ENCODE measurements around the gene GSG1L2.

The GSG1L2 gene

DNA sequence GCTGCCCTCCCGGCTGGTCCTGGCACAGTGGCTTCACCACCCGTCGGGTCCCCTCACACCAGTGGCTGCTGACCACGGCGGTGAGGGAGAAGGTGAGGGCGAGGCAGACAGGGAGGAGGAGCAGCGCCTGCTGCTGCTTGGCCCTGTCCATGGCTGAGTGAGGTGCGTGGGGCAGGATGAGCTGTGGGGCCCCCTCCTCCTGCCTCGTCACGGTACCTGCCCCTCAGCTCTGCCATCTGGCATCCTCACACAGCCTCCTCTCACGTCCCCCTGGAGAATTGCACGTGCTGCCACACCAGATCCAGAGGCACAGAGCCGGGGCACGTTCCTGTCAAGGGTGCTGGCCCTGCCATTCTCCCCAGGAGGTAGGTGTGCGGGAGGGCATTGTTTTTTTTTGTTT, at the start of gene GSG1L2:
GSG1L2 (minus strand) TSS at position 159 of the 400 bp plus-strand sequence; CDS start at position 151, 8 bp downstream.
- DNase-seq (ENCODE audit: low read depth in 1 of 2, low spot score in 1 of 2): no peak

DNA sequence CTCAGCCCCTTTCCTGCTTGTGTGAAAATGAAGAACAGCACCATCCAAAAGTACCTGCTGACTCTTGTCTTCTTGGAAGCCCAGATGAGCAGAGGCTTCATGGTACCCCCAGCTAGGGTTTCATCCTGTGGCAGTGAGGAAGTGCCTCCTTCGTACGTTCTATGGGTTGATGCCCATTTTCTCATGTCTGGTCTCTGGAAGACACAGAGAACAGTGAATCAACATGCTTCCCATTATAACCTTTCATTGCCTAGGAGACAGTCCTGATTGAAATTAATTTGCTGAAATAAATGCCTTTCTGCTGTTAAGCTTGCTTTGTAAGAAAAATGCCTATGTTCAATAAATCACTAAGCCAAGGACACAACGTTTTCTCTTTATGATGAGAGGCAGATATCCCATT, 46.7 kb upstream of the GSG1L2 start:
- DNase-seq (ENCODE audit: low read depth in 1 of 2, low spot score in 1 of 2): no peak

DNA sequence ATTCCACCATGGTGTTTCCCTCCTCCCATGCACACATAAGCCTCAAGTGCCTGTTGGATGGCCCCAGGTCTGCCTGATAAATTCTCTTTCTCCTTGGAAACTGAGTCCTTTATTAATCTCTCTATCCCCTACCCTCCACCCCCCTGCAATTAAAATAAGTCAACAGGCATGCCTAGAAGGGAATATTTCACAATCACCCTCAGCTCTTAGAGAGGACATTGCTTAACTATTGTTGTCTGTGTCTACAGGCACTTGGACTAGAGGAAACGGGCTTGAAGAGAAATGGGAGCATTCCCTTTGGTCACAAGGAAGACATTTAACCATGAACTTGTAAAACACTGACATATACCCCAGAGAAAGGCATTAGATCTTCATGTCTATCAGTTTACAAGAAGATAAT, 43.7 kb upstream of the GSG1L2 start:
- DNase-seq (ENCODE audit: low read depth in 1 of 2, low spot score in 1 of 2): no peak

DNA sequence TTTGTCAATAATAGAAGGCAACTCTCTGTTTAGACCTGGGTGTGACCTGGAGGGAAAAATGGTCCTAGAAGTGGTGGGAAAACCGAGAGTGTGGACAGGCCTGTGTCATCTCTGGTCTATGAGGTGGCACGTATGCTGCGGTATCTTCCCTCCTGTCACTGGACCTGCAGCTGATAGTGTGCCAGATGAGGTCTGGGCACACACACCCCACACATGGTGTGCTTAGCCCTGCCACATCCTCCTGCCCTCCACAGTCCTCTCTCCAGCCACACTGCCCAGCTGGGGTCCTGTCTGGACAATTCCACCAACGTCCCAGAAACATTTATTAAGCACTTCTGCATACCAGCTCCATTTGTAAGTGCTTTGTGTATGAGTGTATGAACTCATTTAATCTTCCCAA, 41.1 kb upstream of the GSG1L2 start:
- no peak for DNase-seq (ENCODE audit: low read depth in 1 of 2, low spot score in 1 of 2)

DNA sequence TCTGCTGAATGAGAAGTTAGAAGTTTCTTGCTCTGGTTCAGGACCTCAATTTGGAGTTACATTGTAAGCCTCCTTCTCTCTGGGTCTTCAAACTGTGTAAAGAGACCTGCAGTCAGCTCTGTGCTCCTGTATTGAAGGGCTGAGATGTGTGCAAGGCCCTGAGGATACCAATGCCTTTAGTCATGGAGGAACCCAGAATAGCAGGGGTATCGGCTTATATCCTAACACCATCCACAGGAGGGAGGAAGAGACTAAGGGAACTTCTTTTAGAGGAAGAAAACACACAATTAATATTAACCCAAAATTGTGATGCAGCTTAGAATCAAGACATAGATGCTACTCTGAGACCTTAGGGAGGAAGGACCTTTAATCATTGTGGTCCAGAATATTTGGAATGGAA, 40.3 kb upstream of the GSG1L2 start:
- DNase-seq (ENCODE audit: low read depth in 1 of 2, low spot score in 1 of 2): no peak

DNA sequence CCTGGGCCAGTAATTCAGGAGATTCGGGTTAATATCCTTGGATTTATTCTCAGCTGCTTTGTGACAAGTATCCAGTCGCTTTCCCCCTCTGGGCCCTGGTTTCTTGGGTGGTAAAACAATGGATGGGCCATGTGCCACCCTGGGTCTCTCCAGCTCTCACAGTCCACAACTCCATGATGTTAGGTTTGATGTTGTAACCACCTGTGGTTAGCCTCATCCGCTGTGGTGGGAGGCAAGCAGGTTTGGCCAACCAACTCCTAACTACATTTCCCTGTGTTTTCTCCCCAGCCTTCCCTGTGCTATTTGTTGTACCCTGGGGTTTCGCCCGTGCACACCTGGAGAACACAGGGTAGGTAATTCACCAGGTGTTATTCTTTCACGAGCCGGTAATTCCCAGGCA, 39.0 kb upstream of the GSG1L2 start:
- no peak for DNase-seq (ENCODE audit: low read depth in 1 of 2, low spot score in 1 of 2)

DNA sequence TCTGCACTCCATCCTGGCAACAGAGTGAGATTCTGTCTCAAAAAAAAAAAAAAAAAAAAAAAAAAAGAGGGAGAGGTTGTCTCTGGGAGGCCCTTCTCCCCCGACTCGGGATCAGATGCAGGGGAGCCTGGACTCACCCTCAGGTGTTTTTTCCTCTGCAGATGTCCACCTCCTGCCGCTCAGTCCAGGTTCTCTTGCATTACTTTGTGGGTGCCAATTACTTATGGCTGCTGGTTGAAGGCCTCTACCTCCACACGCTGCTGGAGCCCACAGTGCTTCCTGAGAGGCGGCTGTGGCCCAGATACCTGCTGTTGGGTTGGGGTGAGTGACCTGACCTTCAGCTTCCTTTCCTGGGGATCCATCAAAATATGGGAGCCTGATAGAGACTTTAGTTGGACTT, 37.9 kb upstream of the GSG1L2 start:
- DNase-seq (ENCODE audit: low read depth in 1 of 2, low spot score in 1 of 2): no peak

DNA sequence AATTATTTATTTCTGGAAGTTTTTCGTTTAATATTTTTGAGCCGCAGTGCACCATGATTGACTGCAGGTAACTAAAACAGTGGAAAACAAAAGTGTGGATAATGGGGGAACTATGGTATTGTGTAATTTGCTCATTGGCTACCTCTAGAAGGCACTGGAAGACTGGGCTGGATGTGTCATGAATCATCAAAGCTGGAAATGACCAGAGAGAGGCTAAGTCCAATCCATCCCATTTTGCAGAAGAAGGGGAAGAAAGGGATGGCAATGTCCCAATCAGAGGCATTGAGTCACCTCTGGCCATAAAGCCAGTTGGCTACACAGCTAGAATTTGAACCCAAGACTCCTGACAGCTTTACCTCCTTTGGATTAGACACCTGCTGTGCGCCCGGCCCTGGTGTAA, 33.2 kb upstream of the GSG1L2 start:
- DNase-seq (ENCODE audit: low read depth in 1 of 2, low spot score in 1 of 2): no peak

DNA sequence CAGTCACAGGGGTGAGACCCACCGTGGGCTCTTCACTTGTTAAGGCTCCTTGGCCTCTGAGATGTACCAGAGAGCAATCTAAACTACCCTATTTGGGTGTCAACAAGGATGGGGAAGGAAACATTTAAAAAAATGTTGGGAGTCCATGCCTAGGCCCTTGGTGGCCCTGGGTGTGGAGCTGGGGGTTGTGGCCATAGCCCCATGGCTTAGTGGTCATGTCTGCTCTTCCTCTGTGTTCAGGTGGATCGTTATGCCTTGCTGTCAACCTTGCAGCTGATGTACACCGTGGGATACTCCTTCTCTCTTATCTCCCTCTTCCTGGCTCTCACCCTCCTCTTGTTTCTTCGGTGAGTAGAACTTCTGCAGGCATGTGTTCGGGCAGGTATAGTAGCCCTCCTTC, 32.4 kb upstream of the GSG1L2 start:
- no peak for DNase-seq (ENCODE audit: low read depth in 1 of 2, low spot score in 1 of 2)

DNA sequence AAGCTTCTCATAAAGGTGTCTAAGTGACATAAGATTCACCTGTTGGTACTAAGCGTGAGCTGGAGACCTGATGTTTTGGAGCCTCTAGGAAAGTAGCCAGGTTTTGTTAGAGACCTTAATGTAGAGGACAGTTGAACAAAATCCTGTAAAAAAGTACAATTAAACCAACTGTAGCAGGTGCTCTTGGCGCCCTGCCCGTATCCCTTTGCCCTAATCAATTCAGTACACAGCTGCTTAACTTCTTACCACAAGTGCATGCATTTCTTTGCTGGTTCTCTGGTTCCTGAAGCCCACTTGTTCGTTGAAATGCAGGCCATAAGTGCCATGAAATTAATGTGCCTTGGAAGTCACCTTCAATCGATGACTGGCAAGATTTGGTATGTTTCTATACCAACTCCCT, 28.3 kb upstream of the GSG1L2 start:
- no peak for DNase-seq (ENCODE audit: low read depth in 1 of 2, low spot score in 1 of 2)

DNA sequence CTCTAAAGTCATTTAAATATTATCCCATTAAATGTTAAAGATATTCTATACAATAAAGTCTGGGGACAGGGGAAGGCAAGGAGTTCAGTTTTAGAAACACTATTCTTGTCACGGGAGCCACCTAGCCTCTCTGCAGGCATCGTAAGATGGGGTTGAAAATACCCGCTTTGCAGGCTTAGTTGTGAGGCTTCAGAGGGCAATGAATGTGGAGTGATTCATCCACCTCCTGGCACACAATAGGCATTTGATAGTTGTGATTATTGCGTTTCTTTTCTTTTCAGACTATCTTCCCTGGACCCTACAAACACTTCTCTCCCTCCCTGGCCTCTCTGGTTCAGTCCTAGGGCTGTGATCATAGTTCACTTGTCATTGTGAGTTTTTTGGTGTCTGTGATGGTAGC, 23.4 kb upstream of the GSG1L2 start:
- DNase-seq (ENCODE audit: low read depth in 1 of 2, low spot score in 1 of 2): no peak

DNA sequence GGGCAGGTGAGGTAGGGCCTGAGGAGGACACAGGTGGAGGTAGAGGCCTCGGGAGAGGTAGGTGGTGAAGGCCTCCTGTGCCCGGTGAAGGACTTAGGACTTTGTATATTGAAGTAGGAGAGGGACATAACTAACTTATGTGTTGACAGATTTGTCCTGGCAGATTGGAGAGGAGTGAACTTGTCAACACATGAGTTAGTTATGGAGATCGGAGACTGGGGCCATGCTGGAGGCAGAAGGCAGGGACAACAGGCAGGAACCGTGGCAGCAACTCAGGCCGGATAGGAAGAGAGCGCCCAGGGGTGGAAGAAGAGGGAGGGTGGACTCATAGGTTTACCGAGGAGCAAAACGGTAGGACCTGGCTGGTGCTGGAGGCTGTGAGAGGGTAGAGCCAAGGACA, 22.3 kb upstream of the GSG1L2 start:
- no peak for DNase-seq (ENCODE audit: low read depth in 1 of 2, low spot score in 1 of 2)

DNA sequence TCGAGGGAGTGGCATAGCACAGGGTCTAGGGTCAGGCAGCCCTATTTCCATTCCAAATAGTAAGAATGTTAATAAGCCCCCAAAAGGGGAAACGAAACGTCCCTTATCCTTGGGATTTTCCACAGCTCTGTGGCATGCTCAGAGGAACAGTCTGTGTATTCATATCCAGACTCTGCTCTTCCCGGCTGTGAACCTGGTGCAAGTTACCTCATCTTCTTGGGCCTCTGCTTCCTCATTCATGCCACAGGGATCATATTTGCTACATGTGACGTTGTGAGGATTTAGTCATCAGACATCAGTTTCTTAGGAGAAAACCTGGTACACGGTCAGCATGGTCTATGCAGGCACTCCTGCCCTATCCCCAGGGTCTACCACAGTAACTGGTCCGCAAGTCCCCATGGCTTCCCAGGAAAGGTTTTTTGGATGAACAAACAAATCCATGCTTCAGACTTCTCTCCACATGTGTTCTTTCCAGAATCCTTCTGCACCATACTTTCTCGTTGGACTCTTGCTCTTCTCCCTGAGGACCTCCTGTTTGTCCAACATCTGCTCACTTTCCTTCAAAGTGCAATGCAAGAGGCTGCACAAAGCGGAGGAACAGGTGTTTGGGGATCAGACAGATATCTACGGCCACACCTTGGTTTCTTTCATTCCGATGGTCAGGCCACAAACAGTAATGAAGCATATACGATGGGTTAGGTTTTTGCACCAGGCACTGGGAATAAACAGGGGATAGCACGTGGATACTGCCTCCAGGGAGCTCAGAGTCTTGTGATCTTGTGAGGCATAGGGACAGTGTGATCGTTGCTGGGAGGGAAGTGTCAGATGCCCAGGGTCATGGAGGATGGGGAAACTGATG, 21.5 kb upstream of the GSG1L2 start:
- DNase-seq (ENCODE audit: low read depth in 1 of 2, low spot score in 1 of 2): no peak

DNA sequence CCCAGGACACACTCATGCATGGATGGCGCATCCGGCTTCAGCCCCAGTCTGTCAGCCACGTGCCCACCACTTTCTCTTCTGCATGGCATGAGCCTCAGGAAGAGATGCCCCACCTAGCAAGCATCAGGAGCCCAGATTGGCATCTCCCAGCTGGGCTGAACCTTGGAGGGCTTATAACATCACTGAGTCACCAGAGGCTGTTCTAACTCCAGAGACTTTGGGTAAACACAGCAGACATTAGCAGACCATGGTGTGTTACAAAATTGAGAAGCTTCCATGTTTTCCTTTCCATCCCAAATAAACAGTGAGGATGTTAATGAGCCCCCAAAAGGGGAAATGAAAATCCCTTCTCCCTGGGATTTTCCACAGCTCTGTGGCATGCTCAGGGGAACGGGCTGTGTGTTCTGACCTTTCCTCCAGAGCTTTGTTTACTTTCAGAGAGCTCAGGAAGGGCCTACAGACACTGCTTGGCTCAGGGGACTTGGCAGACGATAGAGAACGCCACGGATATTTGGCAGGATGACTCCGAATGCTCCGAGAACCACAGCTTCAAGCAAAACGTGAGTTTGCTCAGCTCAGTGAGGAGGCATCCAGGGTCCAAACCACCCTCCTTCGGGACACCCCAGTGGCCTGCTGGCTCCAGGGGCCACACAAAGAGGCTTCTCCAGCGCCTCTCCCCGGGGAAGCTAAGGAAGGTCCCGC, 20.3 kb upstream of the GSG1L2 start:
- DNase-seq (ENCODE audit: low read depth in 1 of 2, low spot score in 1 of 2): no peak

DNA sequence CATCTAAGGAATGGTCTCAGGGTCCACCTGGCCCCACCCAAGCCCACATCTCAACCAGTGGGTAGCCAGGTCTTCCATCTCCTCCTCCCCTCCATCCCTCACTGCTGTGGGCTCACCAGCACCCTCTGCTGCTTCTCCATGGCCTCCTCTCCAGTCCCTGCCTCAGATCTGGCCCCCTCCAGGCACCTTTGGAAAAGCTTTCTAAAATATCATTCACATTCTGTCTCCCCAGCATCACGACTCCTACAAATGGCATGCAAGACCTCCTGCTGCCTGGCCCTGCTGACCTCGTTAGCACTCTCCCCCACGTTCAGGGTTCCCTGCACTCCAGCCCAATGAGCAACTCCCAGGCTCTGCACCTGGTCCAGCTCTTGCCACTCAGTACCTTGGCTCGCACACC, 17.6 kb upstream of the GSG1L2 start:
- DNase-seq (ENCODE audit: low read depth in 1 of 2, low spot score in 1 of 2): no peak

DNA sequence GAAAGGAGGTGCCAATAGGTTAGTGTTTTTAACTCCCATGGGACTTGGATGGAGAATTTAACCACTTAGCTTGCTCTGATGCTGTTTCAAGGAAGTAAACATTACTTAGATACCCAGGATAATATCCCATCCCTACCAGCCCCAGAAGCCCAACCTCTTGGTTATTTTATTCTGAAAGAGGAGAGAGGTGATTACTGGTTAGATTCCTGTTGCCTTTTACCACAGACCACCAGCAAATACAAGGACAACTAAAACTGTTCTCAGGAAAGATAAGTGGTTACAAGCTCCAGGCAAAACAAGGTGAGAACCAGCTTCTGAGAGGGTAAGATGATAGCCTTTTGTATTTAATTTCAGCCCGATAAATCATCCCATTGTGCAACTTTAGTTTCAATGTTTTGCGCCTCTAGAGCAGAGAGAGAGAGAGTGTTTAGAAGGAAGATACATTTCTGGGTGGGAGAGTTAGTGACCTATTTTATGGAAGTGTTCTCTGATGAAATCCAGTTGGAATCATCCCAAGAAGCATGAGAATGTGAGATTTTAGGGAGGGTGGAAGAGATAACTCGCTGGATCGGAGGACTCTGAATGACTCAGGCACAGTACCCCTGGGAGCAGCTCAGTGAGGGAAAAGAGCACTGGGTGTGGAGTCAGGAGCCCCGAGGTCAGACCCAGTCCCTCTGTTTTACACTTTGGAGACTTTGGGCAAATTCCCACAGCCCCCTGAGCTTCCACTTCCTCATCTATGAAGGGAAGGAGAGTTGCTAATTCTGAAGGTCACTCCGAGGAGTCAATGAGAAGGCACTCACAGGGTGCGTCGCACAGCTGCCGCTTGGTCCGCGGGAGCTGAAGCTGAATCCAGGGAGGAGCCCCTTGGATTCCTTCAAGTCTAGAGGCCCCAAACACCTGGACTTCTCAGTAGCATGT, 15.9 kb upstream of the GSG1L2 start:
- DNase-seq (ENCODE audit: low read depth in 1 of 2, low spot score in 1 of 2): no peak

DNA sequence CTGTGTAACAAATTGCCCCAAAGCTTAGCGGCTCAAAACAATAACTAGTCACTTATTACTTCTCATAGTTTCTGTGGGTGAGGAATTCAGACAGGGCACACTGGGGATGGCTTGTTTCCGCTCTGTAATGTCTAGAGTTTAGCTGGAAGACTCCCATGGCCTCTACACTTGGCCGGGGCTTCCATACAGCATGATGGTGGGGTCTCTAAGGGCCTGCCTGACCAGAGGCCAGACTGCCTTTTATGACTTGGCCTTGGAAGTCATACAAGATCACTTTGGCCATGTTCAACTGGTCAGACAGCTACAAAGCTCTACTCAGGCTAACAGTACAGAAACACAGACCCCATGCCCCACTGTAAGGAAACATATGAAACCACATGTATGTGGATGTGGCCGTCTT, 12.0 kb upstream of the GSG1L2 start:
- no peak for DNase-seq (ENCODE audit: low read depth in 1 of 2, low spot score in 1 of 2)

DNA sequence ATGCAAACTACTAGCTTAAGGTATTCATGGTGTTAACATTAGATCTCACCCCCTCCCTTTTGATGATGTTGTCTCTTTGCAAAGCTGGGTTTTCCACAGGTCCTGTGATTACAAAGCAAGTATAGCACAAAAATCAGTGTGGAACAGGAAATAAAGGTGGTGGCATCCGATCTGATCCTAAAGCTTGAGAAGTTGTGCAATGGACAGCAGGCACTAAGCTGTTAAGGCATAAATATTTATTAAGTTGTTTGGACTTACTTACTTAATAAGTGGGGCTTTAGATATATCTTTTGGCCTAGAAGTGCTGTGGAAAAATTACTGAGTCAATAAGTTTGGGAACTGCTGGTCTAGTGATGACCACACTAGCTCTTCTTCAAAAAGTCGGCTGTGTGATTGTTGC, 8.8 kb upstream of the GSG1L2 start:
- no peak for DNase-seq (ENCODE audit: low read depth in 1 of 2, low spot score in 1 of 2)

DNA sequence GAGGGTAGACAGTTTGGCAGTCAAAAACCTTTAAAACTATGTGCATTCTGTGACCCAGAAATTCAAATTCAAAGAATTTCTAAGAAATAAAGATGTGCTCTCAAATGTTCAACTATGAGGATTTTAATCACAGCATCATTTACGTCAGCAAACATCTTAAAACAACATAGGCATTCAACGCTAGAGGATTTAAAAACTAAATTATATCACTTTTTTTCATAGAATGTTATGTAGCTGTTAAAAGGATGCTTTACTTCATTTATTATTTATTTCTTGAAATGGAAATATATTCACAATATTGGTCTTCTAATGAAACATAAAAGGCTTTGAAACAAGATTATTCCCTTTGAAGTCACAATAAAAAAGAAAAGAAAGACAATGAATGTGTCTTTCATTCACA, 7.5 kb upstream of the GSG1L2 start:
- DNase-seq (ENCODE audit: low read depth in 1 of 2, low spot score in 1 of 2): no peak

DNA sequence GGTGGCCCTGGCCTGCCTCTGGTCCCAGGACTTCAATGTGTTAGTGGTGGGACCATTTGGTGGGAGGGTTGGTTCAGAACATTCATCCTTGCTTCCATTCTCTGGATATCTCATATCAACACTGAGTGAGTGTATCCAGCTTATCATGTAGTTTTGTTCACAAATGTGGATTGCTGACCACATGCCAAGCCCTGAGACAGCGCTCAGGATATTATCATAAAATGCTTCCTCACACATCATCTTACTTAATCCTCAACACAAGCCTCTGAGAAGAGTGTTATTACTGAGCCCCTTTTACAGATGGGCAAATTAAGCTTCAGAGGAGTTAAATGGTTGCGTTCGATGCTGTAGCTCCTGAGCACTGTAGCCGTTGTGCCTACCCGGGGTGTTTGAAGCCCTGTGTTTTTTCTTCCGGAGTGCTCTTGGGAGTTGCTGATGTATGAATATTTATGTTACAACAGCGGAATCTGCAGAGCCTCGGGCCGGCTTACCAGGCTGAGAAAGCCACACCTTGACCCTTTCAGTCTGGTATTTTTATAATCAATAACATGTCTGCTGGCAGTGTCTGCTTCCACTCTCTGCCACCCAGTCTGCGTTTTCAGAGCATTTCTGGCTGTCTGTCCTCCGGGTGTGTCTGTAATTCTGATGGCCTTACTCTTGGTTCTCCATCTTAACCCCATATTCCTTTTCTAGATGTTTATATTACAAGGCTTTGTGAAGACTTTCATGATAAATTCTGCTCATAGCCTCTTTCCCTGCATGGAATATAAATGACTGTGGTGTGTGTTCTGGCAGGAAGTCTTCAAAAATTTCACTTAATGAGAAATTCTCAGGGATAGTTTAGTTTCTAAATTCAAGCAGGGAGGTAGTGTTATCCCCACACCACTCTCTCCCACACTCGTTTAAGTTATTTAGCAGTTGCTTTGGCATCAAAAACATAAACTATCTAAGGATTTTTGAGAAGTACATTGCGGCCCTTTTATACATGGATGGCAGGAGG, 6.7 kb upstream of the GSG1L2 start:
- DNase-seq (ENCODE audit: low read depth in 1 of 2, low spot score in 1 of 2): no peak
